ACC112 (cell line): ENCODE data around the gene OR6X1.

Experiments
- H2AFZ ChIP-seq: fragments of 200-600 bp; sonication (generic); one replicate; pipeline ENCODE4 v1.6.0; 2017; ENCODE audit warnings: antibody characterized with exemption, low read length; ENCODE audit not compliant: unreplicated experiment
- H3K27ac ChIP-seq: fragments of 200-600 bp; sonication (generic); 2 replicates; pipeline ENCODE4 v1.5.1; 2014; ENCODE audit warnings: low read depth, mild to moderate bottlenecking, antibody characterized with exemption, low read length, moderate library complexity
- H3K27me3 ChIP-seq: fragments of 200-600 bp; sonication (generic); 2 replicates; pipeline ENCODE4 v1.6.1; 2014; ENCODE audit warnings: mild to moderate bottlenecking, antibody characterized with exemption, low read length, moderate library complexity, mixed read lengths; ENCODE audit not compliant: insufficient read depth
- H3K36me3 ChIP-seq: fragments of 200-600 bp; sonication (generic); 2 replicates; pipeline ENCODE4 v1.6.1; 2016; ENCODE audit warnings: mild to moderate bottlenecking, antibody characterized with exemption, low read length, moderate library complexity, mixed read lengths; ENCODE audit not compliant: insufficient read depth
- H3K4me1 ChIP-seq: fragments of 200-600 bp; sonication (generic); one replicate; pipeline ENCODE4 v1.6.1; 2016; ENCODE audit warnings: low read length, mixed read lengths; ENCODE audit not compliant: insufficient read depth, unreplicated experiment, control insufficient read depth
- H3K4me3 ChIP-seq: fragments of 200-600 bp; sonication (generic); 2 replicates; pipeline ENCODE4 v1.5.1; 2014; ENCODE audit warnings: mild to moderate bottlenecking, low read depth, low read length
- H3K79me2 ChIP-seq: fragments of 200-600 bp; sonication (generic); one replicate; pipeline ENCODE4 v1.6.0; 2016; ENCODE audit warnings: low read length; ENCODE audit not compliant: control insufficient read depth, unreplicated experiment, insufficient read depth

The OR6X1 gene

DNA sequence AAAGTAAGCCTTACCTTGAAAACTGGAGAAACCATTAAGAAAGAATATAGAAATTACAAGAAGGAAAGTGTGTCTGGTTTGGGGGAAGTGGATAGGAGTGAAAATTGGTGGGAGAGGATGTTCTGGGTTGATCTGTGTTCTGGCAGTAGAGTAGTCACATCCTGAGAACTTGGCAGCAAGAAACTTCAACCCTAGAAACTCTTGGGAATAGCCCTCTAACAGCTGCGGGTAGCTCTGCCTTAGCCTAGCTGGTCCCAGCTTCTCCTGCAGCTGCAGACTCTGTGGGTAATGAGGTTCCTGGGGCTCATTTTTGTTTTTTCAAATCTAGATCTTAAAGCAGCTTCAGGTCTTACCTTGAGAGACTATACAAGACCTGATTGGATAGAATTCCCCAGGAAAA, 24.2 kb upstream of the OR6X1 start:
- no peak overlapping the region for H2AFZ ChIP-seq
- no peak overlapping the region for H3K4me3 ChIP-seq
- no peaks in the 10 kb centered on the region for H3K4me1 ChIP-seq
- H3K79me2 ChIP-seq, result no peaks in the 10 kb centered on the region
- peaks cover 11% of the 10 kb centered on the region; the same call in 1 of the 2 replicates for H3K27me3 ChIP-seq
- H3K27ac ChIP-seq, result no peak overlapping the region
- no peaks in the 10 kb centered on the region for H3K36me3 ChIP-seq

DNA sequence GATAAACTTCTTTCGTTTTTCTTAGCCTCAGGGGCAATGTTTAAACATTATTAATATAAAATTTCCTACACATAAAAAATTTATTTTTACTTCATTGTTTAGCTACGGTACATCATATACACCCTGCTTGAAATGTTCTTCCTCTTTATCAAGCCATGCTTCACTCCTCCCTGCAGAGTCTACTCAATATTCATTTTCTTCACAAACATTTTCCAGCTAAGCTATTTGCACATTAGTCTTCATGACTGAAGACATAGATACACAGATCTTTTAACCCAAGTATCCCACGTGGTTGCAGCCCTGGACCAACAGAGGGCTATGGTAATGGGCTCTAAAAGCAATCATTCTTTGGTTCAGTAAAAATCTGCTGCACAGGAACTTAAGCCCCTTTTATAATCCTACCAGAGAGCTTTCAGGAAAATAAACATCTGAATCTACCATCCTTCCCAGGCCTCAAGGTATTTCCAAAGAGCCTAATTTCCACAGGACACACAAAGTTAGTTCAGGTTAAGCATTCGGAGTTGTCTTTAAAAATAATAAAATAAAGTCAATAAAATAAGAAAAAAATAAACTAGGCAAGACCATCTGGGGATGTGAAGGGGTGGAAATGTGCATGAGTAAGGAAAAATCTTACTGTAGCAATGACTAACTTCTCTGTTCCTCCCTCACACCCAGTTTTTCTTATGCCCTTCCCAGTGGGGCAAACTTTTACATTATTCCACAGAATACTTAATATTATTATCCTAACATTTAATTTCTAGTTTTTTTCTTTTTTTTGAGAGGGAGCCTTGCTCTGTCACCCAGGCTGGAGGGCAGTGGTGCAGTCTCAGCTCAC, 21.6 kb upstream of the OR6X1 start:
- H3K36me3 ChIP-seq, result no peaks in the 10 kb centered on the region
- H3K4me3 ChIP-seq, result no peak overlapping the region
- H3K79me2 ChIP-seq, result no peaks in the 10 kb centered on the region
- peaks cover 11% of the 10 kb centered on the region; the same call in 1 of the 2 replicates for H3K27me3 ChIP-seq
- H3K27ac ChIP-seq, result no peak overlapping the region
- H3K4me1 ChIP-seq, result no peaks in the 10 kb centered on the region
- H2AFZ ChIP-seq, result no peak overlapping the region

DNA sequence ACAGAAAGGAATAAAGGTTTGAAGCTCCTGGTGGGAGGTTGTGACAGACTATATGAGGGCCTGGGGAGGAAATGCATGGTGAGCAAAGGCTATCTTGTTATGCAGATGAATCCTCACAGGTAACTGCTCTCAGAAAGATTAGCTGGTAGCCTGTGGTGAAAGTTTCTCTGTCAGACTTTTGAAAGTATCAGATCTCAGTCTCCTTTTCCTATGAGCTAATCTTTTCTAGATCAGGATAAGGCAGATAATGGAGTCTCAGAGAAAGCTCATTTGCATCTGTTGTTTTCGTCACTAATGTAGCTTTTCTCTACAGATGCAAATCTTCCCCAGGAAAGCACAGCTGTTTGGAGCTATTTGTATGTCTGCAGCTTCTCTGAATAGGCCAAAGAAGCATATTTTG, 21.0 kb upstream of the OR6X1 start:
- Histone ChIP-seq H2AFZ (no peak overlapping the region), H3K4me1 (no peaks in the 10 kb centered on the region), H3K36me3 (no peaks in the 10 kb centered on the region), H3K79me2 (no peaks in the 10 kb centered on the region), H3K27ac (no peak overlapping the region), H3K27me3 (peaks cover 11% of the 10 kb centered on the region; the same call in 1 of the 2 replicates), H3K4me3 (no peak overlapping the region)

DNA sequence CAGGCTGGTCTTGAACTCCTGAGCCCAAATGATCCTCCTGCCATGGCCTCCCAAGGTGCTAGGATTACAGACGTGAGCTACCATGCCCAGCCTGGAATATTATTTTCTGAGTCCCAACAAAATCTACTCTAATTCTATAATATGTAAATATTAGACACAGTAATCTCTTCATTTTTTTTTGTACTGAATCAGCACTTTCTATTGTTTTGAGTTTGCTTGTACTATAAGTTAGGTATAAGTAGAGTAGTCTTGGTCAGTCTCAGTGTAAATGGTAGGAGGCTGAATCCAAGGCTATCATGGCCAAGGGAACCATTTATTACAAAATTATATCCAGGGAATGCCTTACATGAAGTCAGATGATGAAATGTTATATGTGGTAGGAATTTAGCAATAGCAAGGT, 19.6 kb upstream of the OR6X1 start:
- no peaks in the 10 kb centered on the region for H3K36me3 ChIP-seq
- peaks cover 11% of the 10 kb centered on the region; the same call in 1 of the 2 replicates for H3K27me3 ChIP-seq
- H3K27ac ChIP-seq, result no peak overlapping the region
- no peak overlapping the region for H3K4me3 ChIP-seq
- H3K4me1 ChIP-seq, result no peaks in the 10 kb centered on the region
- no peaks in the 10 kb centered on the region for H3K79me2 ChIP-seq
- no peak overlapping the region for H2AFZ ChIP-seq

DNA sequence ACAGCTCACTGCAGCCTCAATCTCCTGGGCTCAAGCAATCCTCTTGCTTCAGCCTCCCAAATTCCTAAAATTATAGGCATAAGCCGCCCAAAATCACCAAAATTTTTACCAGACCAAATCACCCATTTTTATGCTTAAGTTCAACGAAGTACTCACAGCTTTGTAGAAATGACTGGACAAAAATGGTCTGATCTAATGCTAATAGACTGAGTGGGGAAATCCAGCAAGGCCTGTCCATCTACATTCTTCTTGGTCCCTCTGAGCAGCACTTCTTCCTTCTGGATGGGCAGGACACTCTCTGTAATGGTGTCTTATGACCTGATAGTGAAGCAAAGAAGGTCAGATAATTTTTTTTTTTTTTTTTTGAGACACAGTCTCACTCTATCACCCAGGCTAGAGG, 18.7 kb upstream of the OR6X1 start:
- H3K36me3 ChIP-seq, result no peaks in the 10 kb centered on the region
- H3K27me3 ChIP-seq, result peaks cover 11% of the 10 kb centered on the region; the same call in 1 of the 2 replicates
- H3K79me2 ChIP-seq, result no peaks in the 10 kb centered on the region
- H2AFZ ChIP-seq, result no peak overlapping the region
- no peak overlapping the region for H3K4me3 ChIP-seq
- H3K27ac ChIP-seq, result no peak overlapping the region
- H3K4me1 ChIP-seq, result no peaks in the 10 kb centered on the region

DNA sequence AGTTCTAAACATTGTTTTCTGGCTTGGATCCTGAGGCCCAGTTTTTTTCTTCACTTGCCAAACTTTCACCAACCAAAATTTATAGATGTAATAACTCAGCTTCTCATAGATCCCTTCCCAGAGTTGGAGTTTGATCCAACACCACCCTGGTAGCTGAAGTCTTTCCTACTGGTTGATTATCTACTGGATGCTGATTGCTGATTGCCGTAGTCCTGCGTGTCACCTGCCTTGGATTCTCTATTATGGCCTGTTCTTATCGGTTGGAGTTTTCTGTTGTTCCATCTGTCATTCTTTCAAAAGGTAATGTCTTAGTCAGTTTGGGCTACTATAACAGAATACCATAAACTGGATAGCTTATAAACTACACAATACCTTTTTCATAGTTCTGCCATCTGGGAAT, 17.3 kb upstream of the OR6X1 start:
- H3K4me1 ChIP-seq, result no peaks in the 10 kb centered on the region
- H3K27me3 ChIP-seq, result no peaks in the 10 kb centered on the region; the same call in 1 of the 2 replicates

DNA sequence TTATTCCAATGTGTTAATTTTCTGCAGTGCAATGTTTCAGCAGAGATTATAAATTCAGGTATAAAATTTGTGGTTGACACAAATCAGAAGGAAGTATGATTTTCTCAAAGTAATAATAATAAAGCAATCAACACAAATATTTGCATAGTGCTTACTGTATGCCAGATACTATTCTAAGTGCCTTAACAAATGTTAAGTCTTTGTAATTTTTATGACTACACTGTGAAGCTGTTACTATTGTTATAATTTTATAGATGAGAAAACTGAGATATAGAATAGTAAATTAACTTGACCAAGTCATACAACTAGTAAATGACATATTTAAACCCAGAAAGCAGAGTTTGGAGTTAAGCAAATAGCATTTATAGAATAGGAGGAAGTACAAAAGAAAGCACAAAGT, 16.4 kb upstream of the OR6X1 start:
- H3K36me3 ChIP-seq, result no peaks in the 10 kb centered on the region
- no peaks in the 10 kb centered on the region for H3K79me2 ChIP-seq
- H3K27me3 ChIP-seq, result peaks cover 3% of the 10 kb centered on the region; the same call in 1 of the 2 replicates
- H3K4me3 ChIP-seq, result no peak overlapping the region
- no peak overlapping the region for H3K27ac ChIP-seq
- H2AFZ ChIP-seq, result no peak overlapping the region
- no peaks in the 10 kb centered on the region for H3K4me1 ChIP-seq

More for the DNA sequence above, 17.3 kb upstream of the OR6X1 start:
- no peak overlapping the region for H3K4me3 ChIP-seq
- H3K27ac ChIP-seq, result no peak overlapping the region
- no peak overlapping the region for H2AFZ ChIP-seq
- no peaks in the 10 kb centered on the region for H3K36me3 ChIP-seq
- no peaks in the 10 kb centered on the region for H3K79me2 ChIP-seq

DNA sequence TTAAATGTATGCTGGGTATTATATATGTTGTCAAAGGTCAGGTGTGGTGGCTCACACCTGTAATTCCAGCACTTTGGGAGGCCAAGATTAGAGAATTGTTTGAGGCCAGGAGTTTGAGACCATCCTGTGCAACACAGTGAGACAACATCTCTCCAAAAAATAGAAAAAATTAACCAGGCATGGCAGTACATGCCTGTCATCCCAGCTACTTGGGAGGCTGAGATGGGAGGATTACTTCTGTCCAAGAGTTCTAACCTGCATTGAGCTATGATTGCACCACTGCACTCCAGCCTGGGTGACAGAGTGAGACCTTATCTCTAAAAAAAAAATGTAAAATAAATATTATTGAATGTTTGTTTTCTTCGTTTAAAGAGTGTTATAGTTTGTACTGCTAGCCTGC, 11.3 kb upstream of the OR6X1 start:
- H2AFZ ChIP-seq, result no peak overlapping the region
- H3K36me3 ChIP-seq, result no peaks in the 10 kb centered on the region
- no peak overlapping the region for H3K4me3 ChIP-seq
- no peak overlapping the region for H3K27ac ChIP-seq
- 0 out of 2 replicates have a peak, but pooled peaks cover 3% of the 10 kb centered on the region for H3K27me3 ChIP-seq
- H3K4me1 ChIP-seq, result no peaks in the 10 kb centered on the region
- H3K79me2 ChIP-seq, result no peaks in the 10 kb centered on the region

DNA sequence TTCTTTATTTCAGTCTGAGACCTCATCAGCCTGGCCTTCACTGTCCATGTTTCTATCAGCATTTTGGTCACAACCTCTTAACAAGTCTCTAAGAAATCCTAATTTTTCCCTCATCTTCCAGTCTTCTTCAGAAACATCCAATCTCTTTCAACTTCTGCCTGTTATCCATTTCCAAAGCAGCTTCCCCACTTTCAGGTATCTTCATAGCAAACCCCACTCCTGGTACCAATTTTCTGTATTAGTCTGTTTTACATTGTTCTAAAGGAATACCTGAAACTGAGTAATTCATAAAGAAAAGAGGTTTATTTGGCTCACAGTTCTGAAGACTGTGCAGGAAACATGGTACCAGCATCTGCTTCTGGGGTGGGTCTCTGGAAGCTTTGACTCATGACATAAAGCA, 8.1 kb upstream of the OR6X1 start:
- Histone ChIP-seq H3K27me3 (peaks cover 23% of the 10 kb centered on the region), H3K4me1 (no peaks in the 10 kb centered on the region), H3K27ac (no peak overlapping the region), H2AFZ (no peak overlapping the region), H3K79me2 (no peaks in the 10 kb centered on the region), H3K36me3 (no peaks in the 10 kb centered on the region), H3K4me3 (no peak overlapping the region)

DNA sequence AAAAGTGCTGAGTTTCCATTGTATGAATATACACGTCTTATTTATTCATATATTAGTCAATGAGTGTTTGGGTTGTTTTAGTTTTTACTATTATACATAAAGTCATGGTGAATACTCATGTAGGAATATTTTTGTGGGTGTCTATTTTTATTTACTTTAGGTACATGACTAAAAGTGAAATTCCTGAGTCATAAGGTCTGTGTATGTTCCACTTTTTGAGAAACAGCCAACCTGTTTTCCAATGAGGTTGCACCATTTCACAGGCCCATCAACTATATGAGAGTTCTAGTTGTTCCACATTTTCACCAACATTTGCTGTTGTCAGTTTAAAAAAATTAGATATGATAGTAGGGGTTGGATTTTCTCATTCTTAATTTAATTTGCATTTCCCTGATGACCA, 6.6 kb upstream of the OR6X1 start:
- no peaks in the 10 kb centered on the region for H3K4me1 ChIP-seq
- no peaks in the 10 kb centered on the region for H3K79me2 ChIP-seq
- H3K27ac ChIP-seq, result no peak overlapping the region
- H3K36me3 ChIP-seq, result no peaks in the 10 kb centered on the region
- H3K4me3 ChIP-seq, result no peak overlapping the region
- no peak overlapping the region for H2AFZ ChIP-seq
- peaks cover 31% of the 10 kb centered on the region for H3K27me3 ChIP-seq

DNA sequence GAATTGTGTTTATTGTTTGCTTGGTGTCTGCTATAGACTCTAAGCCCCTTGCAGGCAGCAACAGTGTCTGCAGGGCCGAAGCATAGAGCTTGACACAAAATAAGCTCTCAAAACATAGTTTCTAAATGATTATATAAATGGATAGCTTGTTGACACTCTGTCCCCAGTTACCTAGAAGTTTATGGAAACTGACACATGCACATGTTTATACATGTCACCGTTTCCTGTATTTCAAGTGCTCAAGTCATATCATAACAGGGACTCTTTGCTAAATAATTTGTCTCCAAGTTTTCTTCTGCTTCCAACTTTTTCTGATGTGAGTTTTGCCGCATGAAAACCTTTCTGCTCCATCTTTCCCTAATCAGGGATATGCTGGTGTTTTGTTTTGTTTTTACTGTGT, 3.7 kb upstream of the OR6X1 start:
- peaks cover 54% of the 10 kb centered on the region for H3K27me3 ChIP-seq
- no peaks in the 10 kb centered on the region for H3K36me3 ChIP-seq
- no peak overlapping the region for H2AFZ ChIP-seq
- no peak overlapping the region for H3K27ac ChIP-seq
- H3K79me2 ChIP-seq, result no peaks in the 10 kb centered on the region
- no peak overlapping the region for H3K4me3 ChIP-seq
- no peaks in the 10 kb centered on the region for H3K4me1 ChIP-seq
